ENCODE results near the gene MARK1. TPM values are rescaled to one million over a fixed set of nuclear protein-coding genes. Genes with fewer than 3 reads are reported as not detected.

MARK1 gene
- total and polyA plus RNA-seq, 10 of the 15 experiments (the other 5 are each of a cell fraction or from before 2014, with no cell fraction given): 0.02 to 0.67 (median 0.12) TPM; not detected in 6

DNA sequence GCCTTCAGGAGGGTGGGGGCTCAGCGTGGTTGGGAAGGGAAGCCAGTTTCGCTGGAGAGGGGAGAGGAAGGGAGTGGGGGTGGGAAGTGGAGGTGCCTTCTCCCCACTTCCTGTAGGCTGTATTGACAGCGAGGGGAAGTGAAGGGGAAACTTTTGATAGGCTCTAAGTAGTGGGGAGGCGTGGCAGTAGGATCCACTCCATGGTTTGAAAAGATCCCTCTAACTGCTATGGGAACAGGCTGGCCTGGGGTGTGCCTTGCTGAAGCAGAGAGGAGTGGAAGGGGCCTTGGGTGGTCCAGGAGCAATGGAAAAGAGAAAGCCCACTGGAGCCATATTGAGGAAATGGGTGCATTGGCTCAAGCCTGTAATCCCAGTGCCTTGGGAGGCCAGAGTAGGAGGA lies 182.4 kb downstream of the MARK1 start:
- Histone ChIP-seq H2AFZ (ENCODE audit: control insufficient read depth, low read depth, low read length) (no peak overlapping the region), H3K9me3 (replicated peaks; ENCODE audit: control insufficient read depth, insufficient read depth, low read length) (no peaks in the 10 kb centered on the region), H4K20me1 (ENCODE audit: control insufficient read depth, insufficient read depth) (no peaks in the 10 kb centered on the region), H3K4me3 (no peak overlapping the region), H3K27me3 (replicated peaks in 1 of 2; ENCODE audit: control insufficient read depth in 2 of 2, insufficient read depth in 2 of 2, low read length in 1 of 2) (no peaks in the 10 kb centered on the region), H3K4me1 (ENCODE audit: control insufficient read depth, insufficient read depth, low read length) (peaks cover 5% of the 10 kb centered on the region; the same call in 1 of the 2 replicates), H3K79me2 (ENCODE audit: control insufficient read depth, insufficient read depth, low read length) (no peaks in the 10 kb centered on the region), H3K36me3 (ENCODE audit: control insufficient read depth in 2 of 2, insufficient read depth in 2 of 2, low read length in 1 of 2) (no peaks in the 10 kb centered on the region), H3K4me2 (ENCODE audit: control insufficient read depth, insufficient read depth) (no peak overlapping the region), H3K27ac (ENCODE audit: control insufficient read depth, insufficient read depth) (no peak overlapping the region), H3K9ac (ENCODE audit: control insufficient read depth, insufficient read depth, low read length) (no peak overlapping the region)
- intact Hi-C loops (cut with micrococcal nuclease; ENCODE audit: unreplicated experiment): no loop called here
- CTCF ChIA-PET: interaction anchor here (0.6 to 1.8 kb wide), 3 partner anchors 10 to 23 kb away, joined by 3 to 5 read pairs (median 4); no protein-coding TSS in a partner anchor
- SMC1A ChIA-PET (ENCODE audit: uncharacterized antibody, unreplicated experiment): interaction anchor here (0.6 to 1.3 kb wide), 3 partner anchors 11 to 1184 kb away, joined by 3 to 4 read pairs (median 3); no protein-coding TSS in a partner anchor
- ATAC-seq (no peak), FAIRE-seq (no peak), DNase-seq (ENCODE audit: low read depth, low spot score) (no peak)
- POLR2A ChIA-PET: no interaction called here
- no TSS peak for BruUV-seq (replicated peaks)
- 29% methylated on average over 4 of the region's 4 CpGs for WGBS (ENCODE audit: insufficient coverage, insufficient replicate concordance, low lambda C conversion rate, missing lambda C conversion rate)
- RAD21 ChIA-PET (ENCODE audit: unreplicated experiment): interaction anchor here (0.6 to 0.9 kb wide), 2 partner anchors 9 to 13 kb away, joined by 4 to 5 read pairs; no protein-coding TSS in a partner anchor
- in situ Hi-C loops (cut with MboI): no loop called here
- TF ChIP-seq CHD1 (IDR thresholded peaks at IDR 0.05; ENCODE audit: low read depth, low read length) (no peak), POLR2AphosphoS2 (IDR thresholded peaks at IDR 0.05; ENCODE audit: low read depth, low read length) (no peak), KLF5 (IDR thresholded peaks at IDR 0.05; ENCODE audit: partially characterized antibody) (no peak), HCFC1 (IDR thresholded peaks at IDR 0.05; ENCODE audit: low read length) (no peak), DPF2 (IDR thresholded peaks at IDR 0.05) (no peak), SKIL (IDR thresholded peaks at IDR 0.05; ENCODE audit: low read depth, poor library complexity, severe bottlenecking) (no peak), ZBED1 (IDR thresholded peaks at IDR 0.05; ENCODE audit: borderline replicate concordance) (no peak), ZNF274 (IDR thresholded peaks at IDR 0.05; ENCODE audit: insufficient read depth, insufficient read length) (no peak), RELA (IDR thresholded peaks at IDR 0.05; ENCODE audit: borderline replicate concordance, partially characterized antibody) (no peak), HDGF (IDR thresholded peaks at IDR 0.05) (no peak), ETV6 (conservative IDR thresholded peaks at IDR 0.05 in 1 of 2, IDR thresholded peaks at IDR 0.05 in 1 of 2; ENCODE audit: borderline replicate concordance in 1 of 2, low read depth in 1 of 2) (no peak)
- TF ChIP-seq, protein P1, sequence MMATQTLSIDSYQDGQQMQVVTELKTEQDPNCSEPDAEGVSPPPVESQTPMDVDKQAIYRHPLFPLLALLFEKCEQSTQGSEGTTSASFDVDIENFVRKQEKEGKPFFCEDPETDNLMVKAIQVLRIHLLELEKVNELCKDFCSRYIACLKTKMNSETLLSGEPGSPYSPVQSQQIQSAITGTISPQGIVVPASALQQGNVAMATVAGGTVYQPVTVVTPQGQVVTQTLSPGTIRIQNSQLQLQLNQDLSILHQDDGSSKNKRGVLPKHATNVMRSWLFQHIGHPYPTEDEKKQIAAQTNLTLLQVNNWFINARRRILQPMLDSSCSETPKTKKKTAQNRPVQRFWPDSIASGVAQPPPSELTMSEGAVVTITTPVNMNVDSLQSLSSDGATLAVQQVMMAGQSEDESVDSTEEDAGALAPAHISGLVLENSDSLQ (IDR thresholded peaks at IDR 0.05): no peak
- TF ChIP-seq, protein P2, sequence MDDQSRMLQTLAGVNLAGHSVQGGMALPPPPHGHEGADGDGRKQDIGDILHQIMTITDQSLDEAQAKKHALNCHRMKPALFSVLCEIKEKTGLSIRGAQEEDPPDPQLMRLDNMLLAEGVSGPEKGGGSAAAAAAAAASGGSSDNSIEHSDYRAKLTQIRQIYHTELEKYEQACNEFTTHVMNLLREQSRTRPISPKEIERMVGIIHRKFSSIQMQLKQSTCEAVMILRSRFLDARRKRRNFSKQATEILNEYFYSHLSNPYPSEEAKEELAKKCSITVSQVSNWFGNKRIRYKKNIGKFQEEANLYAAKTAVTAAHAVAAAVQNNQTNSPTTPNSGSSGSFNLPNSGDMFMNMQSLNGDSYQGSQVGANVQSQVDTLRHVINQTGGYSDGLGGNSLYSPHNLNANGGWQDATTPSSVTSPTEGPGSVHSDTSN (IDR thresholded peaks at IDR 0.05; ENCODE audit: insufficient replicate concordance, low read depth, low read length): no peak

Data from GM12878 (cell line).